KMS-11 (cell line): Measurements from ENCODE around the gene MEP1A.
"Not testable (repeated sequence)": the region's sequence is repeated elsewhere in the genome, so short reads cannot be mapped to it uniquely, and the experiment has no call there.

Source experiments
- H2AFZ ChIP-seq: fragments of 200-600 bp; sonication (generic); 2 replicates; pipeline ENCODE4 v1.6.1; 2016; ENCODE audit warnings: antibody characterized with exemption, mixed run types, low read depth
- H3K27ac ChIP-seq: fragments of 200-600 bp; sonication (generic); 2 replicates; pipeline ENCODE4 v1.6.1; 2016; ENCODE audit warnings: mild to moderate bottlenecking, mixed run types
- H3K27me3 ChIP-seq: fragments of 200-600 bp; sonication (generic); 2 replicates; pipeline ENCODE4 v1.6.1; 2017; ENCODE audit warnings: mild to moderate bottlenecking, low read depth, mixed run types, moderate library complexity; ENCODE audit not compliant: insufficient read depth
- H3K36me3 ChIP-seq: fragments of 200-600 bp; sonication (generic); 2 replicates; pipeline ENCODE4 v1.6.1; 2017; ENCODE audit warnings: mild to moderate bottlenecking, mixed run types; ENCODE audit not compliant: insufficient read depth
- H3K4me1 ChIP-seq: fragments of 200-600 bp; sonication (generic); 2 replicates; pipeline ENCODE4 v1.6.1; 2016; ENCODE audit warnings: mild to moderate bottlenecking, low read depth, mixed run types; ENCODE audit not compliant: poor library complexity, severe bottlenecking
- H3K4me2 ChIP-seq: fragments of 200-600 bp; sonication (generic); 2 replicates; pipeline ENCODE4 v1.7.0; 2016; ENCODE audit warnings: mild to moderate bottlenecking, mixed run types
- H3K4me3 ChIP-seq: fragments of 200-600 bp; sonication (generic); IDR thresholded peaks from 2 replicates; pipeline ENCODE4 v1.6.1; 2017; ENCODE audit warnings: low read depth, low read length, mixed read lengths; ENCODE audit not compliant: insufficient read depth
- H3K79me2 ChIP-seq: fragments of 200-600 bp; sonication (generic); 2 replicates; pipeline ENCODE4 v1.6.1; 2016; ENCODE audit warnings: low read depth, mixed run types; ENCODE audit not compliant: insufficient read depth
- H3K9ac ChIP-seq: fragments of 200-600 bp; sonication (generic); 2 replicates; pipeline ENCODE4 v1.6.1; 2016; ENCODE audit warnings: mild to moderate bottlenecking, mixed run types
- H4K20me1 ChIP-seq: fragments of 200-600 bp; sonication (generic); 2 replicates; pipeline ENCODE4 v1.6.1; 2016; ENCODE audit warnings: mild to moderate bottlenecking, mixed run types; ENCODE audit not compliant: insufficient read depth
- CTCF ChIP-seq: fragments of 200-600 bp; sonication (generic); conservative IDR thresholded peaks from 2 replicates; pipeline ENCODE4 v1.6.1; 2017; ENCODE audit warnings: low read depth, mild to moderate bottlenecking, antibody characterized with exemption, low read length, moderate library complexity, mixed read lengths

The MEP1A gene

GRCh38 chr6:46793138-46793537 is at the start of gene MEP1A:
Gene MEP1A (plus strand): TSS chr6:46793389. CDS start chr6:46793399, 10 bp downstream.
- H3K27ac ChIP-seq: no peak within 1 kb of the TSS
- no peak within 1 kb of the TSS for H3K4me3 ChIP-seq
- no peaks in the 10 kb centered on the region for H3K27me3 ChIP-seq
- H3K79me2 ChIP-seq: no peaks in the 10 kb centered on the region
- no peaks in the 10 kb centered on the region for H3K36me3 ChIP-seq
- H4K20me1 ChIP-seq: no peaks in the 10 kb centered on the region
- H3K4me1 ChIP-seq: no peaks in the 10 kb centered on the region
- no peak within 1 kb of the TSS for H2AFZ ChIP-seq
- no peak for TF ChIP-seq CTCF
- no peak within 1 kb of the TSS for H3K9ac ChIP-seq
- no peak within 1 kb of the TSS for H3K4me2 ChIP-seq

GRCh38 chr6:46743425-46744158 is 49.6 kb upstream of the MEP1A start:
- no peaks in the 10 kb centered on the region for H3K27me3 ChIP-seq
- no peaks in the 10 kb centered on the region for H3K4me1 ChIP-seq
- no peaks in the 10 kb centered on the region for H3K36me3 ChIP-seq
- H3K27ac ChIP-seq: no peak overlapping the region
- no peak overlapping the region for H3K9ac ChIP-seq
- no peak overlapping the region for H2AFZ ChIP-seq
- no peaks in the 10 kb centered on the region for H3K79me2 ChIP-seq
- no peak overlapping the region for H3K4me3 ChIP-seq
- H3K4me2 ChIP-seq: no peak overlapping the region
- H4K20me1 ChIP-seq: no peaks in the 10 kb centered on the region
- TF ChIP-seq CTCF: no peak

- not testable (repeated sequence) for H3K9ac ChIP-seq, H3K36me3 ChIP-seq, H2AFZ ChIP-seq, H3K4me2 ChIP-seq, H3K27ac ChIP-seq, H3K4me3 ChIP-seq, H3K27me3 ChIP-seq, H3K4me1 ChIP-seq, H3K79me2 ChIP-seq, H4K20me1 ChIP-seq
These were observed 48.9 kb upstream of the MEP1A start for GRCh38 chr6:46744159-46744725.

GRCh38 chr6:46745973-46746372 is 47.2 kb upstream of the MEP1A start:
- Histone ChIP-seq H4K20me1 (no peaks in the 10 kb centered on the region), H3K4me1 (no peaks in the 10 kb centered on the region), H3K79me2 (no peaks in the 10 kb centered on the region), H3K27ac (no peak overlapping the region), H2AFZ (no peak overlapping the region), H3K4me3 (no peak overlapping the region), H3K36me3 (no peaks in the 10 kb centered on the region), H3K27me3 (no peaks in the 10 kb centered on the region), H3K4me2 (no peak overlapping the region), H3K9ac (no peak overlapping the region)
- no peak for TF ChIP-seq CTCF

- no peak within 1 kb of the TSS for H2AFZ ChIP-seq
- no peak for TF ChIP-seq CTCF
- no peaks in the 10 kb centered on the region for H3K36me3 ChIP-seq
- H3K79me2 ChIP-seq: no peaks in the 10 kb centered on the region
- no peak within 1 kb of the TSS for H3K4me2 ChIP-seq
- no peak within 1 kb of the TSS for H3K9ac ChIP-seq
- no peaks in the 10 kb centered on the region for H3K27me3 ChIP-seq
- H4K20me1 ChIP-seq: no peaks in the 10 kb centered on the region
- H3K4me1 ChIP-seq: no peaks in the 10 kb centered on the region
- no peak within 1 kb of the TSS for H3K27ac ChIP-seq
- no peak within 1 kb of the TSS for H3K4me3 ChIP-seq
These were observed 46.5 kb upstream of the MEP1A start, which contains the start of gene ANKRD66 for GRCh38 chr6:46746696-46747095. Gene ANKRD66 (plus strand): TSS chr6:46746933. CDS start chr6:46751949, 5,016 bp downstream.
